Lung (tissue), 12 donors: Measurements from ENCODE around the gene SEMA6D. TPM values are rescaled to one million over a fixed set of nuclear protein-coding genes. Genes with fewer than 3 reads are reported as not detected.
A peak's percentile ranks its signal among the peaks of the same experiment; 100 is the strongest.

Source experiments
- ATAC-seq: fragments of 200-7000 bp; cut with Tn5 transposase; one replicate; pipeline ENCODE4 v1.9.1; 2020; ENCODE audit warnings: moderate number of reproducible peaks; ENCODE audit not compliant: insufficient read depth, low FRiP score
- DNase-seq, 3 donors: peaks; one replicate each; pipeline ENCODE4 v3.0.0-alpha.2; 2013 to 2017
- H3K27ac ChIP-seq, 2 donors: one replicate each; pipeline ENCODE4 v1.5.1; 2013; ENCODE audit warnings: mild to moderate bottlenecking in 2 of 2, moderate library complexity in 2 of 2, control low read depth in 1 of 2, inconsistent platforms in 1 of 2, low read depth in 1 of 2, low read length in 1 of 2
- H3K27me3 ChIP-seq, 3 donors: one replicate each; pipeline ENCODE4 v1.5.1; 2013; ENCODE audit warnings: low read length in 2 of 3; ENCODE audit not compliant: control insufficient read depth in 3 of 3, insufficient read depth in 3 of 3
- H3K36me3 ChIP-seq, 4 donors: one replicate each; pipeline ENCODE4 v1.5.1; 2013; ENCODE audit warnings: low read length in 4 of 4, mild to moderate bottlenecking in 1 of 4, moderate library complexity in 1 of 4; ENCODE audit not compliant: control insufficient read depth in 4 of 4, insufficient read depth in 4 of 4
- H3K4me1 ChIP-seq, 5 donors: one replicate each; pipeline ENCODE4 v1.5.1; 2013; ENCODE audit warnings: low read length in 5 of 5, mild to moderate bottlenecking in 2 of 5, moderate library complexity in 1 of 5; ENCODE audit not compliant: control insufficient read depth in 5 of 5, insufficient read depth in 5 of 5
- H3K4me3 ChIP-seq: one replicate; pipeline ENCODE4 v1.5.1; 2013; ENCODE audit warnings: mild to moderate bottlenecking, control low read depth, moderate library complexity
- H3K9ac ChIP-seq, 2 donors: one replicate each; pipeline ENCODE4 v1.5.1; 2013; ENCODE audit warnings: low read length in 2 of 2, control low read depth in 1 of 2; ENCODE audit not compliant: insufficient read depth in 1 of 2
- H3K9me3 ChIP-seq, 4 donors: one replicate each; pipeline ENCODE4 v1.5.1; 2013; ENCODE audit warnings: low read length in 3 of 4, mild to moderate bottlenecking in 1 of 4, moderate library complexity in 1 of 4; ENCODE audit not compliant: control insufficient read depth in 4 of 4, insufficient read depth in 3 of 4
- WGBS, 2 donors: extraction: QIAGEN DNeasy Blood & Tissue Kit; methylation state at CpG; one replicate each; pipeline ENCODE4 v1.1.7; 2013; 5-methylcytosine and 5-hydroxymethylcytosine counted together
- polyA plus RNA-seq, 2 donors: library from polyadenylated mRNA; stranded (reverse); fragments of 200-250 nt; gene quantifications; one replicate each; pipeline ENCODE4 v1.2.1, GENCODE V29; 2013
- total RNA-seq, 2 donors: library from RNA; depleted of rRNA in 1 of 2; stranded (reverse); fragments of >200 nt in 1 of 2; gene quantifications; one replicate each; pipeline ENCODE4 v1.2.1, GENCODE V29; 2014 to 2021
- TF ChIP-seq, protein P1 (sequence below): IDR thresholded peaks from 2 replicates; pipeline ENCODE4 v1.5.1; 2012; ENCODE audit warnings: mild to moderate bottlenecking; ENCODE audit errors: control extremely low read depth, extremely low read depth
- donor health status: control.
- donor health status: control.
- donor health status: Bipolar disorder and iron deficiency.
- donor health status: healthy.
- donor health status: DM: yes; HTN: yes; CAD: no.

Gene SEMA6D
- total and polyA plus RNA-seq, 4 donors: 2.1 to 64.5 (median 4.0) TPM

DNA sequence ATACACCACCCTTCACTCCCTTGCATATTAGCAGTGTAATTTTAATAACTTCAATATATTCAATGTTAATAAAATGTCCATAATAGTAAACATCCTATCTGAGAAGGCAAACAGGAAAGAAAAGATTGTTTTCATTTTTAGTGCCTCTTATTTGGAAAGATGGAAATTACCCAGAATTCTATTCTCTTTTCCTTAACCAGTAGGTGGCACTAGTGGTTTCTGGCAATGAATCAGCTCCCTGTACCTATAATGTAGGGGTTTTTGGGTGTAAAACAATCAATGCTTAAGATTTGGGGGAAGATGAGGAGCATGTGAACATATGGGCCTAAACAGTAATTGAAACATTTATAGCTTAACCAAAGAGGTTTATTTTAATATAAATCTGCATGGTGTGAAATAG is 5.7 kb upstream of the SEMA6D start:
- no peaks in the 10 kb centered on the region for H3K36me3 ChIP-seq
- H3K27me3 ChIP-seq: peaks cover 0 to 6% (median 0%) of the 10 kb centered on the region in 3 donors
- ATAC-seq: no peak
- H3K4me1 ChIP-seq: peaks cover 0 to 25% (median 4%) of the 10 kb centered on the region in 5 donors
- no peaks in the 10 kb centered on the region for H3K9me3 ChIP-seq
- TF ChIP-seq, protein P1, sequence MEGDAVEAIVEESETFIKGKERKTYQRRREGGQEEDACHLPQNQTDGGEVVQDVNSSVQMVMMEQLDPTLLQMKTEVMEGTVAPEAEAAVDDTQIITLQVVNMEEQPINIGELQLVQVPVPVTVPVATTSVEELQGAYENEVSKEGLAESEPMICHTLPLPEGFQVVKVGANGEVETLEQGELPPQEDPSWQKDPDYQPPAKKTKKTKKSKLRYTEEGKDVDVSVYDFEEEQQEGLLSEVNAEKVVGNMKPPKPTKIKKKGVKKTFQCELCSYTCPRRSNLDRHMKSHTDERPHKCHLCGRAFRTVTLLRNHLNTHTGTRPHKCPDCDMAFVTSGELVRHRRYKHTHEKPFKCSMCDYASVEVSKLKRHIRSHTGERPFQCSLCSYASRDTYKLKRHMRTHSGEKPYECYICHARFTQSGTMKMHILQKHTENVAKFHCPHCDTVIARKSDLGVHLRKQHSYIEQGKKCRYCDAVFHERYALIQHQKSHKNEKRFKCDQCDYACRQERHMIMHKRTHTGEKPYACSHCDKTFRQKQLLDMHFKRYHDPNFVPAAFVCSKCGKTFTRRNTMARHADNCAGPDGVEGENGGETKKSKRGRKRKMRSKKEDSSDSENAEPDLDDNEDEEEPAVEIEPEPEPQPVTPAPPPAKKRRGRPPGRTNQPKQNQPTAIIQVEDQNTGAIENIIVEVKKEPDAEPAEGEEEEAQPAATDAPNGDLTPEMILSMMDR: no peak
- H3K9ac ChIP-seq: no peak overlapping the region
- H3K27ac ChIP-seq: no peak overlapping the region
- no peak overlapping the region for H3K4me3 ChIP-seq
- DNase-seq: no peak

GRCh38 chr15:47715402-47715801 is 1.9 kb upstream of the SEMA6D start:
- Histone ChIP-seq H3K27me3 (peaks cover 0 to 11% (median 0%) of the 10 kb centered on the region in 3 donors), H3K9me3 (peaks cover 0 to 2% (median 0%) of the 10 kb centered on the region in 4 donors), H3K27ac (peak overlapping the region in 1 of 2 donors; percentile 9), H3K4me3 (no peak overlapping the region), H3K9ac (no peak overlapping the region), H3K36me3 (no peaks in the 10 kb centered on the region), H3K4me1 (peaks cover 0 to 32% (median 7%) of the 10 kb centered on the region in 5 donors)
- ATAC-seq: no peak
- DNase-seq: no peak
- WGBS, 2 donors: 82 to 86% methylated on average over 7 of the region's 7 CpGs
- TF ChIP-seq, protein P1: no peak

- Histone ChIP-seq H3K9me3 (peaks cover 0 to 2% (median 0%) of the 10 kb centered on the region in 4 donors), H3K36me3 (no peaks in the 10 kb centered on the region), H3K9ac (no peak overlapping the region), H3K27me3 (peaks cover 0 to 11% (median 0%) of the 10 kb centered on the region in 3 donors), H3K27ac (peak overlapping the region; percentile 5 to 6), H3K4me1 (peaks cover 0 to 37% (median 10%) of the 10 kb centered on the region in 5 donors), H3K4me3 (no peak overlapping the region)
- TF ChIP-seq, protein P1: no peak
- DNase-seq: peak; percentile 76 to 91 (median 90)
- WGBS, 2 donors: 28 to 31% methylated on average over 6 of the region's 6 CpGs
- no peak for ATAC-seq
Observed at GRCh38 chr15:47715856-47716445, 1.4 kb upstream of the SEMA6D start.

DNA sequence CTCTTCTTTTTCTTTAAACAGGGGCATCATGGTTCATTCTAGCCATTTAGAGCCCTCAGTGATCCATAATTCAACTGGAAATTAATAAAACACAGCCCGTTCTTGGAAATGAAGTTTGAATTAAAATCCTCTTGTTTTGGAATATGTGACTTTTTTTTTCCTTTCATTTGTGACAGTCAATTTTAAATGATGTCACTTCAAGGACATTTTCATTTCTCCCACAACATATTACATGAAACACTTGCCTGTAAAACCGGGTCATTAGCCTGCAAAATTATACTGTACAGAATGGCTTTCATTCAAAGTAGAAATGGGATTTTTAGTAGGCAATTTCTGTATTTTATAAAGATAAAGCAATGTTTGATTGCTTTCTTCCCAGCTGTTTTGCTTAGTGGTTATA is 789 bp upstream of the SEMA6D start:
- Histone ChIP-seq H3K9ac (no peak overlapping the region), H3K27ac (no peak overlapping the region), H3K9me3 (peaks cover 0 to 2% (median 0%) of the 10 kb centered on the region in 4 donors), H3K4me3 (no peak overlapping the region), H3K27me3 (peaks cover 0 to 11% (median 0%) of the 10 kb centered on the region in 3 donors), H3K36me3 (no peaks in the 10 kb centered on the region), H3K4me1 (peaks cover 0 to 43% (median 13%) of the 10 kb centered on the region in 5 donors)
- TF ChIP-seq, protein P1: no peak
- ATAC-seq (no peak), DNase-seq (peak in 1 of 3 donors; percentile 54)
- WGBS, 2 donors: 39 to 44% methylated on average over 2 of the region's 2 CpGs
